ENCODE results near the gene CDKN2A. TPM values are rescaled to one million over a fixed set of nuclear protein-coding genes. Genes with fewer than 3 reads are reported as not detected.

Gene CDKN2A
- total RNA-seq, 1 donor from 2014 or later, result 14.3 TPM

- peaks cover 4% of the 10 kb centered on the region for H3K9me3 Mint-ChIP-seq (ENCODE audit: unreplicated experiment)
- no peak overlapping the region for H3K27ac Mint-ChIP-seq (ENCODE audit: unreplicated experiment)
- no peak overlapping the region for H3K4me3 Mint-ChIP-seq (ENCODE audit: unreplicated experiment)
- peaks cover 12% of the 10 kb centered on the region for H3K4me1 Mint-ChIP-seq (ENCODE audit: unreplicated experiment)
- H3K27me3 Mint-ChIP-seq (ENCODE audit: unreplicated experiment), result no peaks in the 10 kb centered on the region
- no peak for DNase-seq (ENCODE audit: extremely low spot score, unreplicated experiment)
- TF ChIP-seq, protein P1, sequence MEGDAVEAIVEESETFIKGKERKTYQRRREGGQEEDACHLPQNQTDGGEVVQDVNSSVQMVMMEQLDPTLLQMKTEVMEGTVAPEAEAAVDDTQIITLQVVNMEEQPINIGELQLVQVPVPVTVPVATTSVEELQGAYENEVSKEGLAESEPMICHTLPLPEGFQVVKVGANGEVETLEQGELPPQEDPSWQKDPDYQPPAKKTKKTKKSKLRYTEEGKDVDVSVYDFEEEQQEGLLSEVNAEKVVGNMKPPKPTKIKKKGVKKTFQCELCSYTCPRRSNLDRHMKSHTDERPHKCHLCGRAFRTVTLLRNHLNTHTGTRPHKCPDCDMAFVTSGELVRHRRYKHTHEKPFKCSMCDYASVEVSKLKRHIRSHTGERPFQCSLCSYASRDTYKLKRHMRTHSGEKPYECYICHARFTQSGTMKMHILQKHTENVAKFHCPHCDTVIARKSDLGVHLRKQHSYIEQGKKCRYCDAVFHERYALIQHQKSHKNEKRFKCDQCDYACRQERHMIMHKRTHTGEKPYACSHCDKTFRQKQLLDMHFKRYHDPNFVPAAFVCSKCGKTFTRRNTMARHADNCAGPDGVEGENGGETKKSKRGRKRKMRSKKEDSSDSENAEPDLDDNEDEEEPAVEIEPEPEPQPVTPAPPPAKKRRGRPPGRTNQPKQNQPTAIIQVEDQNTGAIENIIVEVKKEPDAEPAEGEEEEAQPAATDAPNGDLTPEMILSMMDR (IDR thresholded peaks at IDR 0.05), result no peak
- H3K36me3 Mint-ChIP-seq (ENCODE audit: unreplicated experiment), result peaks cover 13% of the 10 kb centered on the region
These were observed 58.6 kb downstream of the CDKN2A start for GRCh38 chr9:21935631-21936030.

GRCh38 chr9:21933865-21934264 lies 60.3 kb downstream of the CDKN2A start:
- TF ChIP-seq, protein P1 (IDR thresholded peaks at IDR 0.05), result no peak
- peaks cover 12% of the 10 kb centered on the region for H3K4me1 Mint-ChIP-seq (ENCODE audit: unreplicated experiment)
- H3K27me3 Mint-ChIP-seq (ENCODE audit: unreplicated experiment), result no peaks in the 10 kb centered on the region
- no peak overlapping the region for H3K27ac Mint-ChIP-seq (ENCODE audit: unreplicated experiment)
- no peak overlapping the region for H3K4me3 Mint-ChIP-seq (ENCODE audit: unreplicated experiment)
- H3K36me3 Mint-ChIP-seq (ENCODE audit: unreplicated experiment), result peaks cover 16% of the 10 kb centered on the region
- peaks cover 4% of the 10 kb centered on the region for H3K9me3 Mint-ChIP-seq (ENCODE audit: unreplicated experiment)
- DNase-seq (ENCODE audit: extremely low spot score, unreplicated experiment), result no peak

DNA sequence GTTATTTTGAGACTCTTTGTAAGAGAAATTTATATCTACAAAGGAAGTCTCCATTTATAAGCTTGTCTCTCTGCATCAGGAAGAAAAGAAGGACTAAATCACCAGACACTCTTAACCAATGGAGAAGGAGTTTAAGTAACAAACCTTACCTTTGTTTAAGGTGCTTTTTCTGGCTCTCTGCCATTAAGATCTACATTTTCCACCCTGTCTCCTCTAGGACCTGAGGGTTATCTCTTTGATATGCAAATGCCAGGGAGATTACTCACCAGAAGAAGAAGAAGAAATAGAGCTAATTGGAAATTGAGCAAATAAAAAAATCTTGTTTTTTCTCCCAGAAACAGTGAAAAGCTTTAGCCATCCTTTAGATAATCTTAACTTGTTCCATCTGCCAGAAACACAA lies 60.9 kb downstream of the CDKN2A start:
- H3K27ac Mint-ChIP-seq (ENCODE audit: unreplicated experiment), result no peak overlapping the region
- H3K4me1 Mint-ChIP-seq (ENCODE audit: unreplicated experiment), result peaks cover 12% of the 10 kb centered on the region
- no peaks in the 10 kb centered on the region for H3K27me3 Mint-ChIP-seq (ENCODE audit: unreplicated experiment)
- no peak overlapping the region for H3K4me3 Mint-ChIP-seq (ENCODE audit: unreplicated experiment)
- H3K9me3 Mint-ChIP-seq (ENCODE audit: unreplicated experiment), result peaks cover 4% of the 10 kb centered on the region
- H3K36me3 Mint-ChIP-seq (ENCODE audit: unreplicated experiment), result peaks cover 16% of the 10 kb centered on the region
- DNase-seq (ENCODE audit: extremely low spot score, unreplicated experiment), result no peak
- TF ChIP-seq, protein P1 (IDR thresholded peaks at IDR 0.05), result no peak

DNA sequence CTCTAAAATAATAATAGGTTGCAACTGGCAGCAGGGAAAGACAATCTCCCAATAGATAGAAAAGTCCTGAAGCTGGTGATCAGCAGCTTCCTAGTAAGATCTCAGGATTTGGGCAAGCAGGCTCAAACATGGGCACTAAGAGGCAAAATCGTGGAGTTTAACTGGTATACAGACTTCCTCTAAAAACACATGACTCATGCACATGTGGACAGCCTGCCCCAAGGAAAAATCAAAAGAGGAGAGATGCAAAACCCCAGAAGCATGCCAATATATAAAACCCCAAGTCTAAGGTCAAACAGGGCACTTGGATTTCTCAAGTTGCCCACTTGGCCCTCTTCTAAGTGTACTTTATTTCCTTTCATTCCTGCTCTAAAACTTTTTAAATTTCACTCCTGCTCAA lies 62.8 kb downstream of the CDKN2A start:
- H3K4me1 Mint-ChIP-seq (ENCODE audit: unreplicated experiment), result peaks cover 9% of the 10 kb centered on the region
- H3K4me3 Mint-ChIP-seq (ENCODE audit: unreplicated experiment), result no peak overlapping the region
- DNase-seq (ENCODE audit: extremely low spot score, unreplicated experiment), result no peak
- no peak overlapping the region for H3K27ac Mint-ChIP-seq (ENCODE audit: unreplicated experiment)
- peaks cover 4% of the 10 kb centered on the region for H3K9me3 Mint-ChIP-seq (ENCODE audit: unreplicated experiment)
- H3K36me3 Mint-ChIP-seq (ENCODE audit: unreplicated experiment), result peaks cover 16% of the 10 kb centered on the region
- H3K27me3 Mint-ChIP-seq (ENCODE audit: unreplicated experiment), result no peaks in the 10 kb centered on the region
- TF ChIP-seq, protein P1 (IDR thresholded peaks at IDR 0.05), result no peak

GRCh38 chr9:21927752-21928151 lies 66.4 kb downstream of the CDKN2A start:
- TF ChIP-seq, protein P1 (IDR thresholded peaks at IDR 0.05), result no peak
- no peaks in the 10 kb centered on the region for H3K27me3 Mint-ChIP-seq (ENCODE audit: unreplicated experiment)
- peaks cover 4% of the 10 kb centered on the region for H3K9me3 Mint-ChIP-seq (ENCODE audit: unreplicated experiment)
- no peak for DNase-seq (ENCODE audit: extremely low spot score, unreplicated experiment)
- H3K4me3 Mint-ChIP-seq (ENCODE audit: unreplicated experiment), result no peak overlapping the region
- peaks cover 9% of the 10 kb centered on the region for H3K4me1 Mint-ChIP-seq (ENCODE audit: unreplicated experiment)
- no peak overlapping the region for H3K27ac Mint-ChIP-seq (ENCODE audit: unreplicated experiment)
- H3K36me3 Mint-ChIP-seq (ENCODE audit: unreplicated experiment), result peaks cover 13% of the 10 kb centered on the region

Data from osteocyte (in vitro differentiated cells).